HAP-1 (cell line): ENCODE data around the gene GFM1.
"Not testable (repeated sequence)": the region's sequence is repeated elsewhere in the genome, so short reads cannot be mapped to it uniquely, and the experiment has no call there.

Experiments used
- DNase-seq, 2 experiments: peaks; one replicate each; pipeline ENCODE4 v3.0.0-alpha.2; 2016 to 2020; ENCODE audit warnings: low spot score in 2 of 2
- H3K27me3 ChIP-seq: fragments of 250-450 bp; sonication (Bioruptor Pico); 2 replicates; pipeline ENCODE4 v1.5.1; 2020; ENCODE audit warnings: low read depth, mild to moderate bottlenecking, moderate library complexity
- H3K36me3 ChIP-seq: fragments of 250-450 bp; sonication (Bioruptor Pico); replicated peaks from 2 replicates; pipeline ENCODE4 v1.5.1; 2020; ENCODE audit warnings: mild to moderate bottlenecking
- H3K4me1 ChIP-seq: fragments of 250-450 bp; sonication (Bioruptor Pico); 2 replicates; pipeline ENCODE4 v1.5.1; 2020; ENCODE audit warnings: mild to moderate bottlenecking
- H3K4me3 ChIP-seq: fragments of 250-450 bp; sonication (Bioruptor Pico); 2 replicates; pipeline ENCODE4 v1.5.1; 2020; ENCODE audit warnings: mild to moderate bottlenecking, moderate library complexity
- H3K9me3 ChIP-seq: fragments of 250-450 bp; sonication (Bioruptor Pico); 2 replicates; pipeline ENCODE4 v1.5.1; 2020; ENCODE audit warnings: mild to moderate bottlenecking, moderate library complexity
- in situ Hi-C: fragments of 300-500 bp; cut with MboI; formaldehyde crosslinking; loops from 3 replicates; pipeline ENCODE4 v1.14.3; 2020; ENCODE audit warnings: low sequenced_read_pairs, inconsistent platforms, mixed read lengths

The GFM1 gene

DNA sequence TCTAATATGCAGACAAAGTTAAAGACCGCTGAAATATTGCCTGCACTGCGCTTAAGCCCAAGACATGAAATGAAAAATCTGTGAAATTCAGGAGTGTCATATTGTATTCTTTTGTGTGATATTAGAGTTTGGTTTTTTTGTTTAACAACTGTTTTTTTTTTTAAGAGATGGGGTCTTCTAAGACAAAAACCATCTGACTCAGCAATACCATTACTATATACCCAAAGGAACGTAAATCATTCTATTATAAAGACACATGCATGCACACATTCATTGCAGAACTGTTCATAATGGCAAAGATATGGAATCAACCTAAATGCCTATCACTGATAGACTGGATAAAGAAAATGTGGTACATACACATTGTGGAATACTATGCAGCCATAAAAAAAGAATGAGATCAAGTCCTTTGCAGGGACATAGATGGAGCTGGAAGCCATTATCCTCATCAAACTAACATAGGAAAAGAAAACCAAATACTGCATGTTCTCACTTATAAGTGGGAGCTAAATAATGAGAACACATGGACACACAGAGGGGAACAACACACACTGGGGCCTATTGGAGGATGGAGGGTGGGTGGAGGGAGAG lies 49.6 kb downstream of the GFM1 start:
- in situ Hi-C loops: not testable (repeated sequence)
- H3K36me3 ChIP-seq: peaks cover 15% of the 10 kb centered on the region

DNA sequence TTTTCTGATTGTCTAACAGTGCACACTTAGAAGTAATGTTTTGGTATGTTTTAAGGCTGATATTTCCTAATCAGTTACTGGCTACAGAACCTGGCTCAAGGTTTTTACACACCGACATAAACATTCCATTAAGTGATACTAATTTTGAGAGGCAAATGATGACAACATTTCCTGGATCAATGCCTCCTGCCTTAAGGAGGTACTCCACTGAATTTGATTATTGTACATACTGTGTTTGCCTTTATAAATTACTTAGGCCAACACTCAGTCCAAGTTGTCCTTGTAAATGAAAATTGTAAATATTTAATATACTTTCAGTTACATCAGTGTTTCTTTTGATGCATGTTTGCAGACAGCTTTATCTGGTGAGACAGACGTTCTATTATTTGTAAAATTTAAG lies 52.3 kb downstream of the GFM1 start:
- no peak for DNase-seq
- in situ Hi-C loops: no loop called here

More for the DNA sequence above, 49.6 kb downstream of the GFM1 start:
- DNase-seq, H3K4me1 ChIP-seq, H3K27me3 ChIP-seq, H3K9me3 ChIP-seq, H3K4me3 ChIP-seq: not testable (repeated sequence)

DNA sequence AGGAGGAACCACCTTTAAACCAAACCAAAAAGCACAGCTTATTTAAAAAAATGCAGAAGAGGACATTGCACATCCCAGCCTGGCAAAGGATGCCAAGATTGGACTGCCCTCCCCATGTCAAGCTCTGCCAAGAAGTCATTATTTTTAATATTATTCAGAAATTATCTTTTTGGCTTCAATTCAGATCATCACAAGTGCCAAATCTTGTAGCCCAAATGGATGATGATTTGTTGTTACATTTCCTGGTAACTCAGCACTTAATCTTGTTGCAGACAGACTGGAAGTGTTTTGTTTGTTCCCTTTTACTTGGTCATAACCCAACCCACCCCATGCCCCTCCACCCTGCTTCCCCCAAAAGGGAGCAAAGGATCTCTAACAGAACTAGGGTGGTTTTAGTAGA lies 56.2 kb downstream of the GFM1 start:
- DNase-seq: no peak
- no peaks in the 10 kb centered on the region for H3K36me3 ChIP-seq
- no peaks in the 10 kb centered on the region for H3K9me3 ChIP-seq
- no peak overlapping the region for H3K4me3 ChIP-seq
- H3K4me1 ChIP-seq: peaks cover 14% of the 10 kb centered on the region
- no peaks in the 10 kb centered on the region for H3K27me3 ChIP-seq
- in situ Hi-C loops: no loop called here

More for the DNA sequence above, 52.3 kb downstream of the GFM1 start:
- Histone ChIP-seq H3K27me3 (no peaks in the 10 kb centered on the region), H3K9me3 (no peaks in the 10 kb centered on the region), H3K4me3 (no peak overlapping the region), H3K4me1 (peaks cover 9% of the 10 kb centered on the region), H3K36me3 (peaks cover 10% of the 10 kb centered on the region)

DNA sequence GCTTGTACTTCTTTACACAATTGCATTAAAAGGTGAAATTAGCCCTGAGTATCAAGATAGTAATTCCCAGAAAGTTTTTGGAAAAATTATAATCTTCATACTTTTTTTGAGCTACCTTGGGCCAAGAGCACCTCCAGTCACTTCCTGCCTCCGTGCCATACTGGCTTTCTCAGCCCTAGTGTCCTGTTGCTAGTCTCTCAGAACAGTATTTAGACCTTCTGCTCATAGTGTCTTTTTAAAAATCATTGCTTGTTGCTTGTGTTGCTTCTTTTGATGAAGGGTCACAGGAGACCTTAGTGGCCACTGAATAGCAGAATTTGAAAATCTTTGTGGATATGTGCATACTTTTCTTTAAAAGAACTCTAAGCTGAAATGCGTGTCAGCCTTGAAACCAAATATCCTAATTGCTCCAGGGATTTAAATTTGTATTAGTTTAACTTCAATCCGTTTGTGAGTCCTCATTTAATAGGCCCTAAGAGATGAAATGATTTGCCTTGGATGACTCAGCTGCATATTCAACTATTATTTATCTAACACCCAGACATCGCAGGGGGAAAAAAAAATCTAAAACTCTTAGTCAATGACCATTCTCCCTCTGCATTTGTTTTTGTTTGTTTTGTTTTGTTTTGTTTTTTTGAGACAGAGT lies 57.2 kb downstream of the GFM1 start:
- H3K4me3 ChIP-seq: no peak overlapping the region
- in situ Hi-C loops: no loop called here
- peak in 1 of 2 experiments; percentile 57 for DNase-seq
- H3K4me1 ChIP-seq: peaks cover 14% of the 10 kb centered on the region
- H3K36me3 ChIP-seq: no peaks in the 10 kb centered on the region
- H3K9me3 ChIP-seq: no peaks in the 10 kb centered on the region
- H3K27me3 ChIP-seq: no peaks in the 10 kb centered on the region

DNA sequence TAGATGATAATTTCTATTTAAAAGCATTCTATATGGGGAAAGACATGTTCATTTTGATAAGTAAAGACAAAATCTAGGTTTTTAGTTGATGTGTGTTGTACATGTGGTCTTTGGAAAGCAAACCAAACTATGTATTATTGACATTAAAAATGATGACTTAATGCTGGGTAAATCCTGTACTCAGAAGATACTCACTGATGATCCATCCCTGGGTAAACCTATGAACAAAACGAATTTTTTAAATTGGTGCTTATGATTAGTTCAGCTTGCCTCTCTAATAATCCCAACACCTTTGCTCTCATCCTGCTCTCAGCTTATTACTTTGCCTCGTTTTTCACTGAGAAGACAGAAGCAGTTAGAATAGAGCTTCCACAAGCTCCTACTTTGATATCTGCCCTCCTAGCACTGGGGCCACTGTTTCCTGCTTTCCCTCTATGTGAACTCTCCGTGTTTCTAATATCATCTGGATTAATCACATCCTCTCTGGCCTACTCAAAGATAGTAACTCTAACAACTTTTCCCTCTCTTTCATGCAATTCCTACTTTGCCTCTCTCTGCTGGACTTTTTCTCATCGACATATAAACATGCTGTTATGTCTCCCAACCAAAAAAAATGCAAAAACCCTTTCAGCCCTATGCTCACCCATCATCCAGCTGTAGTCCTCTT lies 58.6 kb downstream of the GFM1 start:
- in situ Hi-C loops: no loop called here
- H3K4me1 ChIP-seq: peaks cover 14% of the 10 kb centered on the region
- H3K36me3 ChIP-seq: no peaks in the 10 kb centered on the region
- H3K27me3 ChIP-seq: no peaks in the 10 kb centered on the region
- H3K9me3 ChIP-seq: no peaks in the 10 kb centered on the region
- DNase-seq: no peak
- H3K4me3 ChIP-seq: no peak overlapping the region

DNA sequence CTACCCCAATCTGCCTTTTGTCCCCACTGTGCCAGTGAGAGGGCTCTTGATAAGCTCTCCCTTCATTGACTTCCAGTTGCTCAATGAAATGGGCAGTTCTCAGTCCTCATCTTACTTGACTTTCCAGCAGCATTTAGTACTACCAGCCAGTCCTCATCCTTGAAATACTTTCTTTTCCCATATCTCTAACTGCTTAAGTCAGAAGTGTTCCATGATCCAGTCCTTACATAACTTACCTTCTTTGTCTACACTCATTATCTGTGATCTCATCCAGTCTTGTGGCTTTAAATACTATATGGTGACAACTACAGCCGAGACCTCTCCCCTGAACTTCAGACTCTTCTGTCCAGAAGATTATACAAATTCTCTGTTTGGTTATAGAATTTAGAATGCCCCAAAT lies 59.2 kb downstream of the GFM1 start:
- DNase-seq: no peak
- Histone ChIP-seq H3K4me3 (no peak overlapping the region), H3K4me1 (peaks cover 14% of the 10 kb centered on the region), H3K36me3 (peaks cover 4% of the 10 kb centered on the region), H3K27me3 (no peaks in the 10 kb centered on the region), H3K9me3 (no peaks in the 10 kb centered on the region)
- in situ Hi-C loops: no loop called here

DNA sequence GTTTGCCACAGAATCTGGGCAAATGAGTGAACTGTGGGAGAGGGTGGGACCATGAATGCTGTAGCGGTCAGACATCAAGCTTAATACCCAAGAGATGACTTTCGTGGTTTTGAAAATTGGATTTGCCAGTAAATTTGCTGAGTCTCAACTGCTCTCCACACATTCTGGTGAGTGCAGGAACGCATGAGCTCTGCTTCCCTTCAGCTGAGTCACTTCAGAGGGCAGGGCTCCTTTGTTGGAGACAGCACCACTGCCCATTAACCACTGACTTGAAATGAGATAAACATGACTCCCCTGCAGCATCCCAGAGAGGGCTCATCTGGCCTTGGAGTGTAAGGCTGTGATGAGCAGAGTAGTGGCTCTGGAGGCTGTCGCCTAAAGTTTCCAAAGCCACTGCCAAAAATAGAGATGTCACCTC lies 65.3 kb downstream of the GFM1 start:
- Histone ChIP-seq H3K27me3 (no peaks in the 10 kb centered on the region), H3K9me3 (no peaks in the 10 kb centered on the region), H3K4me1 (peaks cover 11% of the 10 kb centered on the region), H3K36me3 (peaks cover 8% of the 10 kb centered on the region), H3K4me3 (no peak overlapping the region)
- DNase-seq: no peak
- in situ Hi-C loops: no loop called here

DNA sequence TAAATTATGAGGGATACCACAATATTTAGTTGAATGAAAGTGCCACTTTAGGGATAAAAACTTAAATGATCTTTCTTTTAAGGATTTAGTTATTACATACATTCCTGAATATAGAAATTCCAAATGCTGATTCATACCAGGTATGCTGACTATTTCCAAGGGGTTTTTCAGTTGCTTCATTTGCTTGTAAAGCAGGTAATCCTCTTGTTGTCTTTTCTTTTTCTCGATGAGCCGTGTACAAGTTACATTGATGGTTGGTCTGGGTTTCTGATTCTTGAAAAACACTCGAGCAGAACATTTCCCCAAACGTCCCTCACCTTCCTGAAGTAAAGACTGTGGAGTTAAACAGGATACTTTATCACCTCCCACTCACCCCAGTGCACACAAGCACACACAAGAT lies 66.3 kb downstream of the GFM1 start:
- Histone ChIP-seq H3K9me3 (no peaks in the 10 kb centered on the region), H3K4me1 (peaks cover 12% of the 10 kb centered on the region), H3K36me3 (peaks cover 8% of the 10 kb centered on the region), H3K4me3 (no peak overlapping the region), H3K27me3 (no peaks in the 10 kb centered on the region)
- in situ Hi-C loops: no loop called here
- DNase-seq: no peak

DNA sequence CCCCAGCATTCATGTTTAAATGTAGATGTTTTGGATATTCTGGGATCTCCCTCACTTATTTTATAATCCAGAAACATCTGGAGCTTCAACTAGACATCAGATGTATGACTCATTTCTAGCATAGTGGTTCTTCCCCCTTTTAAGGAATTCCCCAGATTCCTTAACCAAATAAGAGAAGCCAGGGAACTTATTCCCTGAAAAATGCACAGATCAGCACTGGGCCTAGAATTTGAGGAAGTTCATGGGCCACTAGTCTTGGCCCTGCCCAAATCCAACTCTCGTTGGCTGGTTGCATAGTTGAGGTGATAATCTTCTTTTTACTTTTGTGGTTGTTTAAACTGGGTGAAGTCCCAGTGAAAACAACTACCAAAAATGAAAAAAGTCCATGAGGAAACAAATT lies 67.6 kb downstream of the GFM1 start:
- no peak for DNase-seq
- in situ Hi-C loops: no loop called here
- Histone ChIP-seq H3K4me1 (peaks cover 12% of the 10 kb centered on the region), H3K36me3 (peaks cover 8% of the 10 kb centered on the region), H3K4me3 (no peak overlapping the region), H3K27me3 (no peaks in the 10 kb centered on the region), H3K9me3 (no peaks in the 10 kb centered on the region)

DNA sequence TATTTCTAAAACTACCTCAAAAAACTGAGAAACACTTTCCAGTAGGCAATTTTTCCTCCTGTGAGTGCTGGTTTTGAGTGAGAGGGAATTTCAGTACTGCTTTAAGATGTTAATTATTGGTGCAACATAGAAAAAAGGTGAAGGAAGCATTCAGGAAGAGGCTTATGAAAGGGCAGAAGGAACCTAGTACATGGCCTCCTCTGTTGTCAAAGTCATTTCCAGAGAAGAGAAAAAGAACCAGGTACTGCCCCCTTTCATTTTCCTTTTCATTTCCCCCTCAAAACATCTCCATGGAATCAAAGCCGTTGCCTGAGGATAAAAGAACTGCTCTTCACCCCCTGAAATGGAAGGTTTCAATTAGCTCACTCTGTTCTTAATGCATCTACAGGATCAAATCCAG lies 68.1 kb downstream of the GFM1 start:
- DNase-seq: no peak
- no peaks in the 10 kb centered on the region for H3K27me3 ChIP-seq
- no peak overlapping the region for H3K4me3 ChIP-seq
- peaks cover 12% of the 10 kb centered on the region for H3K4me1 ChIP-seq
- peaks cover 8% of the 10 kb centered on the region for H3K36me3 ChIP-seq
- in situ Hi-C loops: no loop called here
- H3K9me3 ChIP-seq: no peaks in the 10 kb centered on the region

DNA sequence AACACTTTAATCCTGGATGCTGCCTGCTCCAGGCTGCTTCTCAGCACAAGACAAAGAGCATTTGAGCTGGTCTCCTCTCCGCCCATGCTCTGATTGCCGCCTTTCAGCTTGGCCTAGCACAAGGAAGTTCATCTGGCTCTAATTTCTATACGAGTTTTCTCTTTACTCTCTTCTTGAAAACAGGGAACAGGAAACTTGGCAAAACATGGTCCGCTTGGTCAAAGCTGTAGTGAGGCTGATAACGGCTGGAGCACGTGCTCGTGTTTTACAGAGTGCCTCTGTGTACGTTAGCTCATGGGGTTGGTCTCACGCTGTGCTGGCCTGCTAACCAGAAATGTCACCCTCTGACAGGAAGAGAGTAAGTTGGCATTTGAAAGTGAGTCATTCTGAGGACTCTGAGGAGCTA lies 68.8 kb downstream of the GFM1 start:
- no peaks in the 10 kb centered on the region for H3K9me3 ChIP-seq
- in situ Hi-C loops: no loop called here
- DNase-seq: no peak
- H3K4me1 ChIP-seq: peaks cover 12% of the 10 kb centered on the region
- H3K36me3 ChIP-seq: peaks cover 8% of the 10 kb centered on the region
- H3K27me3 ChIP-seq: no peaks in the 10 kb centered on the region
- no peak overlapping the region for H3K4me3 ChIP-seq

DNA sequence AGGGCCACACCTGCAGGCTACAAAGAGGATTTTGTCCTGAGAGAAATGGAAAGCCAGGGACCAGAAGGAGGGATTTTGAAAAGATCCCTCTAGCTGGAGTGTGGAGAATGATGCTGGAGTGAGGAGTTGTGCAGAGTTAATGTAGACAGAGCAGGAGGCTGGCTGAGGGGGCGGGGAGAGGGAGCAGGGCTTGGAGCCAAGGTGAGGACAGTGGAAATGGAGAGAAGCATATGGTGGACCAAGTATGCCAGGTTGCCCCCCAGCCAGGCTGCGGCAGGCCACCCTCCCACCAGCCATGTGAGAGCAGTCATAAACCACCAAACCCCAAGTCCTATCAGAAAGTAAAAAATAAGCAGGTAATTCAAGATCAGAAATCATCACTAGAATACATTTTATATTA lies 73.2 kb downstream of the GFM1 start:
- Histone ChIP-seq H3K9me3 (no peaks in the 10 kb centered on the region), H3K27me3 (no peaks in the 10 kb centered on the region), H3K4me1 (peaks cover 12% of the 10 kb centered on the region), H3K4me3 (no peak overlapping the region), H3K36me3 (no peaks in the 10 kb centered on the region; the same call in 1 of the 2 replicates)
- no peak for DNase-seq
- in situ Hi-C loops: no loop called here

DNA sequence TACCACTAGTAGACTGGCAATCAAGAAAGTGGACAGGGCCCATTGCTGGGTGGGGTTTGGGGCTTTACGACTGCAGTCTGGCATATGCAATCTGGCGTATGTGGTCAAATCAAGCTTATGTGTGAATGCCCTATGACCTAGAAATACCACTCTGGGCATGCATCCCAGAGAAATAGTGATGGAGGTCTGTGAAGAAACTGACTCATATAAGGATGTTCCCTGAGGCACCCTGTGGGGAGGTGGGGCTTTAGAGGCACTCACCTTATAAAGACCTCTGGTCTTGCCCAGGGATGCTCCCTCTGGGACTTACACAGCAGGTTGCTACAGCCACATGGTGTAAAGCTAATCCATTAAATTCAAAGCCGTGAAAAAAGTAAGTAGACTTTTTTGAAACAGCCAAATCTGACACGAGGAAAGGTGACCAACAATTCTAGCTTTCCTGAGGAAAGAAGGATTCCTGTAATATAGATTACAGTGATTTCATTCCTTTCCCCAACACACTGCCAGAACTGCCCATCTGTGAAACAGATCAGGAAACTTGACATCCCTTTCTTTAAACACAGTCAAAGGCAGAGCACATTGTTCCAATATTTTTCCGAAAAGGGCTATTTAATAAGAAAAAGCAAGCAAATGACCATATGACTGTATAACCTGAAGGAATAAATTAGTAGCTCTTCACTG lies 74.3 kb downstream of the GFM1 start:
- H3K27me3 ChIP-seq: no peaks in the 10 kb centered on the region
- H3K4me3 ChIP-seq: no peak overlapping the region
- no peak for DNase-seq
- peaks cover 11% of the 10 kb centered on the region for H3K4me1 ChIP-seq
- no peaks in the 10 kb centered on the region for H3K9me3 ChIP-seq
- in situ Hi-C loops: no loop called here
- no peaks in the 10 kb centered on the region for H3K36me3 ChIP-seq

DNA sequence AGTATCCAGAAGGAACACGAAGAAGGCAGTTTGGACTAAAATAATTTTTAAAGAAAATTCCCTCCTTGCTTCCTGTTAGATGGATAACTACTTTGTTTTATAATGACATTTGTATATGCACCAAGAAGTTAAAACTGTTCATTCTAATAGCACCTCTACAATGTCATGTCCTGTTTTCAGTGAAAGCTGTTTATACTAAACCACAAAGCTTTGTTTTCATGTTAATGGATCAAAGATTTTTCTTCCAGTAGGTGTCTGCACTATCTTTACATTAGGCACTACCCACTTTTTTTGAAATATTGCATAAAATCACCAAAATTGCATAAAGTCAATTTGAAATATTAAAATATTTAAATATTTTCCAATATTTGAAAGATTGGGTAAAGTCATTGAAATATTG lies 77.8 kb downstream of the GFM1 start:
- Histone ChIP-seq H3K36me3 (no peaks in the 10 kb centered on the region), H3K4me1 (no peaks in the 10 kb centered on the region), H3K4me3 (no peak overlapping the region), H3K27me3 (no peaks in the 10 kb centered on the region), H3K9me3 (no peaks in the 10 kb centered on the region)
- in situ Hi-C loops: no loop called here
- DNase-seq: no peak
